Uterus (tissue), 2 donors: ENCODE data around the gene ZNF710.

Experiments
- POLR2A ChIP-seq, 2 donors: fragments of 450-650 bp; IDR thresholded peaks; one replicate each; pipeline ENCODE4 v1.6.1; 2016; ENCODE audit warnings: antibody characterized with exemption in 2 of 2, mild to moderate bottlenecking in 1 of 2, moderate library complexity in 1 of 2
- TF ChIP-seq, protein P1 (sequence below), 4 experiments: fragments of 200-600 bp in 2 of 4; fragments of 450-650 bp in 2 of 4; sonication (generic) in 2 of 4; IDR thresholded peaks; one replicate each; pipeline ENCODE4 v1.5.1; 2016 to 2019; ENCODE audit warnings: antibody characterized with exemption in 4 of 4, mild to moderate bottlenecking in 2 of 4, moderate library complexity in 1 of 4

DNA sequence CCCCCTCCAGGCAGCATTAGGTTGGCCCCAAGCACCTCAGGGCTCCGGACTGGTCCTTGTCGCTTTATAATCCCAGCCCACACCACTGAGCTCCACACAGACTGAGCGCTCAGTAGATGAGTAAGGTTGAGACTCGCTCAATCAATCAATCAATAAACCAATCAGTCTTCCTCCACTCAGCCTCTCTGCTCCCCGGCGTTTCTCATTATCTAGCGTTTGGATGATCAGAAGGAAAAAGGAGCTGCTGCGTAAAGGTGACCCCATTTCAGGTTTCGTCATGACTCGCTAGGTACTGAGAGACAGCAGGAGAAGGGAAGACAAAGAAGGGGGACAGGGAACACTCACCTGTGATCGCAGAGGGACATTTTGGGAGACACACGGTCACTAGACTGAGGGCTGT is 41.2 kb downstream of the ZNF710 start:
- TF ChIP-seq POLR2A (IDR thresholded peaks at IDR 0.05): no peak
- TF ChIP-seq, protein P1, sequence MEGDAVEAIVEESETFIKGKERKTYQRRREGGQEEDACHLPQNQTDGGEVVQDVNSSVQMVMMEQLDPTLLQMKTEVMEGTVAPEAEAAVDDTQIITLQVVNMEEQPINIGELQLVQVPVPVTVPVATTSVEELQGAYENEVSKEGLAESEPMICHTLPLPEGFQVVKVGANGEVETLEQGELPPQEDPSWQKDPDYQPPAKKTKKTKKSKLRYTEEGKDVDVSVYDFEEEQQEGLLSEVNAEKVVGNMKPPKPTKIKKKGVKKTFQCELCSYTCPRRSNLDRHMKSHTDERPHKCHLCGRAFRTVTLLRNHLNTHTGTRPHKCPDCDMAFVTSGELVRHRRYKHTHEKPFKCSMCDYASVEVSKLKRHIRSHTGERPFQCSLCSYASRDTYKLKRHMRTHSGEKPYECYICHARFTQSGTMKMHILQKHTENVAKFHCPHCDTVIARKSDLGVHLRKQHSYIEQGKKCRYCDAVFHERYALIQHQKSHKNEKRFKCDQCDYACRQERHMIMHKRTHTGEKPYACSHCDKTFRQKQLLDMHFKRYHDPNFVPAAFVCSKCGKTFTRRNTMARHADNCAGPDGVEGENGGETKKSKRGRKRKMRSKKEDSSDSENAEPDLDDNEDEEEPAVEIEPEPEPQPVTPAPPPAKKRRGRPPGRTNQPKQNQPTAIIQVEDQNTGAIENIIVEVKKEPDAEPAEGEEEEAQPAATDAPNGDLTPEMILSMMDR (IDR thresholded peaks at IDR 0.05): no peak
